ENCODE data around the gene AFF2.

GRCh38 chrX:148871422-148872160 is 371.2 kb downstream of the AFF2 start:
- TF ChIP-seq, protein P1, sequence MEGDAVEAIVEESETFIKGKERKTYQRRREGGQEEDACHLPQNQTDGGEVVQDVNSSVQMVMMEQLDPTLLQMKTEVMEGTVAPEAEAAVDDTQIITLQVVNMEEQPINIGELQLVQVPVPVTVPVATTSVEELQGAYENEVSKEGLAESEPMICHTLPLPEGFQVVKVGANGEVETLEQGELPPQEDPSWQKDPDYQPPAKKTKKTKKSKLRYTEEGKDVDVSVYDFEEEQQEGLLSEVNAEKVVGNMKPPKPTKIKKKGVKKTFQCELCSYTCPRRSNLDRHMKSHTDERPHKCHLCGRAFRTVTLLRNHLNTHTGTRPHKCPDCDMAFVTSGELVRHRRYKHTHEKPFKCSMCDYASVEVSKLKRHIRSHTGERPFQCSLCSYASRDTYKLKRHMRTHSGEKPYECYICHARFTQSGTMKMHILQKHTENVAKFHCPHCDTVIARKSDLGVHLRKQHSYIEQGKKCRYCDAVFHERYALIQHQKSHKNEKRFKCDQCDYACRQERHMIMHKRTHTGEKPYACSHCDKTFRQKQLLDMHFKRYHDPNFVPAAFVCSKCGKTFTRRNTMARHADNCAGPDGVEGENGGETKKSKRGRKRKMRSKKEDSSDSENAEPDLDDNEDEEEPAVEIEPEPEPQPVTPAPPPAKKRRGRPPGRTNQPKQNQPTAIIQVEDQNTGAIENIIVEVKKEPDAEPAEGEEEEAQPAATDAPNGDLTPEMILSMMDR (IDR thresholded peaks at IDR 0.05) = no peak
- TF ChIP-seq POLR2AphosphoS5 (IDR thresholded peaks at IDR 0.05) (no peak), EP300 (IDR thresholded peaks at IDR 0.05) (no peak)

Data from upper lobe of left lung (tissue), 4 donors.